HepG2 (cell line): ENCODE results near the gene CDC25C. TPM values are rescaled to one million over a fixed set of nuclear protein-coding genes. Genes with fewer than 3 reads are reported as not detected.

Source experiments
- DBP ChIP-seq: sonication (generic); formaldehyde crosslinking; IDR thresholded peaks from 2 replicates; pipeline ENCODE4 v1.4.0; 2020; ENCODE audit warnings: missing genetic modification reagents; ENCODE audit errors: not compliant biosample characterization
- GPN1 ChIP-seq: sonication (generic); formaldehyde crosslinking; IDR thresholded peaks from 2 replicates; pipeline ENCODE4 v1.5.1; 2020; ENCODE audit warnings: missing genetic modification reagents, borderline replicate concordance
- HHEX ChIP-seq: IDR thresholded peaks from 2 replicates; pipeline ENCODE4 v1.6.1; 2016; ENCODE audit warnings: control low read depth
- HMGXB3 ChIP-seq: sonication (generic); formaldehyde crosslinking; IDR thresholded peaks from 2 replicates; pipeline ENCODE4 v1.4.0; 2020; ENCODE audit warnings: missing genetic modification reagents, borderline replicate concordance
- KDM1A ChIP-seq: IDR thresholded peaks from 2 replicates; pipeline ENCODE4 v1.6.1; 2016; ENCODE audit warnings: missing compliant biosample characterization
- MYC ChIP-seq: sonication (generic); formaldehyde crosslinking; IDR thresholded peaks from 2 replicates; pipeline ENCODE4 v1.9.0; 2021; ENCODE audit warnings: missing genetic modification reagents, borderline replicate concordance
- NR2F6 ChIP-seq, 2 experiments: IDR thresholded peaks; 2 replicates each; pipeline ENCODE4 v1.6.1; 2016; ENCODE audit warnings: antibody characterized with exemption in 1 of 2, mild to moderate bottlenecking in 1 of 2
- TAF15 ChIP-seq: fragments of 200-400 bp; formaldehyde crosslinking; IDR thresholded peaks from one replicate; pipeline ENCODE4 v1.6.1; 2018; ENCODE audit warnings: mild to moderate bottlenecking, low read depth, low read length; ENCODE audit not compliant: poor library complexity, severe bottlenecking
- TEAD3 ChIP-seq: optimal IDR thresholded peaks from 2 replicates; pipeline ENCODE3; 2016; ENCODE audit warnings: borderline replicate concordance
- TFE3 ChIP-seq: IDR thresholded peaks from 2 replicates; pipeline ENCODE4 v1.6.1; 2016
- U2AF2 ChIP-seq: fragments of 200-400 bp; formaldehyde crosslinking; IDR thresholded peaks from 2 replicates; pipeline ENCODE4 v1.6.1; 2017; ENCODE audit warnings: low read depth, mild to moderate bottlenecking, low read length
- YY1 ChIP-seq: IDR thresholded peaks from 2 replicates; pipeline ENCODE4 v1.6.1; 2011; ENCODE audit warnings: low read length, low read depth, moderate library complexity, mild to moderate bottlenecking; ENCODE audit not compliant: insufficient read depth, insufficient replicate concordance
- ZBTB44 ChIP-seq: sonication (generic); formaldehyde crosslinking; IDR thresholded peaks from 2 replicates; pipeline ENCODE4 v1.4.0; 2020; ENCODE audit warnings: missing genetic modification reagents
- ZGPAT ChIP-seq: IDR thresholded peaks from 2 replicates; pipeline ENCODE4 v1.6.1; 2016; ENCODE audit warnings: mild to moderate bottlenecking
- ZNF678 ChIP-seq: sonication (generic); formaldehyde crosslinking; IDR thresholded peaks from 2 replicates; pipeline ENCODE4 v1.4.0; 2020; ENCODE audit warnings: mild to moderate bottlenecking, missing genetic modification reagents
- ZNF788 ChIP-seq: sonication (generic); formaldehyde crosslinking; IDR thresholded peaks from 2 replicates; pipeline ENCODE4 v1.5.0; 2020; ENCODE audit warnings: mild to moderate bottlenecking, missing genetic modification reagents, borderline replicate concordance
- polyA plus RNA-seq, 8 experiments: library from polyadenylated mRNA; depleted of rRNA in 3 of 8; stranded (reverse) in 7 of 8; unstranded in 1 of 8; fragments of >200 nt; fragmentation: Illumina TruSeq in 4 of 8; extraction: Trizol in 4 of 8; gene quantifications; 2 replicates each; pipeline versions ENCODE4 v1.2.1 to v1.2.3, GENCODE V29; 2011 to 2016; ENCODE audit warnings: low read depth in 4 of 8, missing spikeins in 1 of 8, mixed read lengths in 1 of 8; ENCODE audit not compliant: insufficient read depth in 1 of 8
- total RNA-seq, 5 experiments: library from RNA; depleted of rRNA; stranded (reverse); fragments of >200 nt; fragmentation: Illumina TruSeq; extraction: Trizol; gene quantifications; 2 replicates each; pipeline ENCODE4 v1.2.3, GENCODE V29; 2016; ENCODE audit warnings: low read depth in 1 of 5

The CDC25C gene
- total and polyA plus RNA-seq, 2 of the 13 experiments (the other 11 are each of a cell fraction or from before 2014, with no cell fraction given): 17.7 to 27.6 TPM

GRCh38 chr5:138337685-138338410 is 6.2 kb upstream of the CDC25C start, which contains the start of gene FAM53C (continued):
- TF ChIP-seq TFE3 (CRISPR knock-in tag) (no peak; the same call in 1 of the 2 replicates), KDM1A (CRISPR knock-in tag) (no peak), YY1 (peak; percentile 71), NR2F6 (IDR thresholded peaks at IDR 0.05) (no peak), NR2F6 (CRISPR knock-in tag; IDR thresholded peaks at IDR 0.05) (0 out of 2 replicates have a peak, but pooled peaks have one; percentile 6), U2AF2 (no peak), HMGXB3 (peak; percentile 85; the same call in 1 of the 2 replicates), MYC (CRISPR knock-in tag) (peak; percentile 92; the same call in 1 of the 2 replicates), GPN1 (CRISPR knock-in tag) (peak; percentile 91; the same call in 1 of the 2 replicates), ZNF678 (CRISPR knock-in tag) (peak; percentile 55; the same call in 1 of the 2 replicates), TEAD3 (CRISPR knock-in tag) (peak; percentile 31), HHEX (CRISPR knock-in tag) (no peak), ZNF788 (CRISPR knock-in tag) (peak; percentile 47; the same call in 1 of the 2 replicates), DBP (no peak), ZGPAT (CRISPR knock-in tag) (peak; percentile 81), TAF15 (peak; percentile 66), ZBTB44 (CRISPR knock-in tag) (peak; percentile 91; the same call in 1 of the 2 replicates)
